BLaER1 (cell line): ENCODE results near the gene OTUB2.

Experiments used
- H3K27ac ChIP-seq: shearing (Covaris generic); formaldehyde crosslinking; 2 replicates; pipeline ENCODE4 v1.8.1; 2022
- H3K27me3 ChIP-seq: shearing (Covaris generic); formaldehyde crosslinking; 2 replicates; pipeline ENCODE4 v1.8.1; 2022
- H3K36me3 ChIP-seq: shearing (Covaris generic); formaldehyde crosslinking; 2 replicates; pipeline ENCODE4 v1.8.1; 2022
- H3K4me1 ChIP-seq: shearing (Covaris generic); formaldehyde crosslinking; 2 replicates; pipeline ENCODE4 v1.8.1; 2022
- H3K4me2 ChIP-seq: shearing (Covaris generic); formaldehyde crosslinking; 2 replicates; pipeline ENCODE4 v1.8.1; 2022
- H3K4me3 ChIP-seq: shearing (Covaris generic); formaldehyde crosslinking; 2 replicates; pipeline ENCODE4 v1.8.1; 2022
- H3K9ac ChIP-seq: shearing (Covaris generic); formaldehyde crosslinking; 2 replicates; pipeline ENCODE4 v1.8.1; 2022
- H3K9me3 ChIP-seq: shearing (Covaris generic); formaldehyde crosslinking; 2 replicates; pipeline ENCODE4 v1.8.1; 2022
- H4K20me1 ChIP-seq: shearing (Covaris generic); formaldehyde crosslinking; 2 replicates; pipeline ENCODE4 v1.8.1; 2022
- Cebpa-rat ChIP-seq: shearing (Covaris generic); IDR thresholded peaks from 2 replicates; pipeline ENCODE4 v1.8.1; 2022

The OTUB2 gene

DNA sequence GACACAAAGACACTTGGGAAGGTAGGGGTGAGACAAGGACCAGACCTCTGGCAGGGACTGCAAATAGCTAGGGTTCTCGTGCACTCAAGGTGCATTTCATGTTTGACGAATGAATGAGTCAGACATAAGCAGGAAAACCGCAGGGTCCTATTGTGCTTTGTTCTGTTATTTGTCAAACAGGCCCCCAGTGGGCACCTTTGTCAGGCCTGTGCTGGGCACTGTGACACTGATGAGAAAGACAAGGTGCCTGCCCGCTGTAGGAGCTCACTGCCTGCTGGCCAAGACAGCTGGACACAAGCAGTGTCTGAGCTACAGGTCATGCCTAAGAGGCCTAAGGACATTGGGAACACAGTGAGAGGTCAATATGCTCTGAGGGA, 2.3 kb downstream of the OTUB2 start:
- Histone ChIP-seq H3K36me3 (no peaks in the 10 kb centered on the region), H3K4me3 (no peak overlapping the region), H3K9ac (no peak overlapping the region), H3K27me3 (no peaks in the 10 kb centered on the region), H3K27ac (no peak overlapping the region), H4K20me1 (no peaks in the 10 kb centered on the region), H3K9me3 (no peaks in the 10 kb centered on the region), H3K4me2 (peak overlapping the region; percentile 79), H3K4me1 (peaks cover 28% of the 10 kb centered on the region)
- no peak for TF ChIP-seq Cebpa-rat

DNA sequence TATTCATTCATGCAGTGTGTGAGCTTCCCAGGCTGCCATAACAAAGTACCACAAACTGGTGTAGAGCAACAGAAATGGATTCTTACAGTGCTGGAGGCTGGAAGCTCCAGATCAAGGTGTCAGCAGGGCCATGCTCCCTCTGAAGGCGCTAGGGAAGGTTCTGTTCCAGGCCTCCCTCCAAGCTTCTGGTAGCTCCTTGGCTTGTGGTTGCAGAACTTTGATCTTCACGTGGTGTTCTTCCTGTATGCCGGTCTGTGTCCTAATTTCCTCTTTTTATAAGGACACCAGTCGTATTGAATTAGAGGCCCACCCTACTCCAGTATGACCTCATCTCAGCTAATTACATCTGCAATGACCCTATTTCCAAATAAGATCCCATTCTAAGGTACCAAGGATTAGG, 3.1 kb downstream of the OTUB2 start:
- peaks cover 28% of the 10 kb centered on the region for H3K4me1 ChIP-seq
- H3K4me3 ChIP-seq: no peak overlapping the region
- H3K4me2 ChIP-seq: peak overlapping the region; percentile 79
- no peaks in the 10 kb centered on the region for H4K20me1 ChIP-seq
- H3K9ac ChIP-seq: no peak overlapping the region
- no peaks in the 10 kb centered on the region for H3K27me3 ChIP-seq
- no peaks in the 10 kb centered on the region for H3K9me3 ChIP-seq
- no peak for TF ChIP-seq Cebpa-rat
- H3K36me3 ChIP-seq: no peaks in the 10 kb centered on the region
- no peak overlapping the region for H3K27ac ChIP-seq

DNA sequence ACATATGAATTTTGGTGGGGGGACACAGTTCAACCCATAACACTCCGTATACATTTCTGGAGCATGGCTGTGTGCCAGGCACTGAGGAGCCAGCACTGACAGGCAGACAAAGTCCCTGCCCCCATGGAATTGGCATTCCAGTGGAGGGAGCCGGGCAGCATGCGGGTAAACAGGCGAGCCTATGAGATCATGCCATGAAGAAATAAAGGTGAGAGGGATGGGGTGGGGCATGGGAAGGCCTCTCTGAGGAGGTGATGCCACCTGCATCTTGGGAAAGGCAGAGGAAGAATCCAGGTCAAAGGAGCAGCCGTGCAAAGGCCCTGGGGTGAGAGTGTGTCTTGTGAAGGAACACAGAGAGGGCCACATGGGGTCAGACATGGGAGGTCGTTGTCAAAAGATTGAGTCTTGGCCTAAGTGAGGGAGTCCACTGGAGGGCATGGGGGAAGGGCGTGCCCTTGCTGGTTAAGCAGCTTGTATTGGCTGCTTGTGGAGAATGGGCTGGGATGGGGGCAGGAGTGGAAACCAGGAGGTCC, 3.6 kb downstream of the OTUB2 start:
- Histone ChIP-seq H4K20me1 (no peaks in the 10 kb centered on the region), H3K36me3 (0 out of 2 replicates have a peak, but pooled peaks cover 3% of the 10 kb centered on the region), H3K27me3 (no peaks in the 10 kb centered on the region), H3K4me1 (peaks cover 28% of the 10 kb centered on the region), H3K4me3 (no peak overlapping the region), H3K9ac (no peak overlapping the region), H3K27ac (no peak overlapping the region), H3K9me3 (peaks cover 3% of the 10 kb centered on the region; the same call in 1 of the 2 replicates), H3K4me2 (peak overlapping the region; percentile 79; the same call in 1 of the 2 replicates)
- TF ChIP-seq Cebpa-rat: no peak

DNA sequence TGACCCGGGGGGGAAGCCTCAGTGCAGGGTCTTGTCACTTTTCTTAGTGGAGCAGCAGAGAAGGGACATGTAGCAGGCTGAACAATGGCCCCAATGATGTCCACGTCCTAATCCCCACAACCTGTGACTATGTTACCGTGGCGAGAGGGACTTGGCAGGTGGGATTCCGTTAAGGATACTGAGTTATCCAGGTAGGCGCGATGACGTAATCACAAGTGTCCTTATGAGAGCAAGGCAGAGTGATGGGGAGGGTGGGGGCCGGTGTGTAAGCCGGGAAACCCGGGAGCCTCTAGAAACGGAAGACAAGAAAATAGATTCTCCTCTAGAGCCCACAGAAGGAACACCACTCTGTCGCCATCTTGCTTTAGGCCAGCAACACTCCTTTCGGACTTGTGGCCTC, 4.4 kb downstream of the OTUB2 start:
- Histone ChIP-seq H3K27ac (no peak overlapping the region), H3K4me2 (no peak overlapping the region), H3K36me3 (0 out of 2 replicates have a peak, but pooled peaks cover 3% of the 10 kb centered on the region), H4K20me1 (no peaks in the 10 kb centered on the region), H3K4me1 (peaks cover 28% of the 10 kb centered on the region), H3K27me3 (no peaks in the 10 kb centered on the region), H3K4me3 (no peak overlapping the region), H3K9me3 (peaks cover 5% of the 10 kb centered on the region; the same call in 1 of the 2 replicates), H3K9ac (no peak overlapping the region)
- TF ChIP-seq Cebpa-rat: no peak

DNA sequence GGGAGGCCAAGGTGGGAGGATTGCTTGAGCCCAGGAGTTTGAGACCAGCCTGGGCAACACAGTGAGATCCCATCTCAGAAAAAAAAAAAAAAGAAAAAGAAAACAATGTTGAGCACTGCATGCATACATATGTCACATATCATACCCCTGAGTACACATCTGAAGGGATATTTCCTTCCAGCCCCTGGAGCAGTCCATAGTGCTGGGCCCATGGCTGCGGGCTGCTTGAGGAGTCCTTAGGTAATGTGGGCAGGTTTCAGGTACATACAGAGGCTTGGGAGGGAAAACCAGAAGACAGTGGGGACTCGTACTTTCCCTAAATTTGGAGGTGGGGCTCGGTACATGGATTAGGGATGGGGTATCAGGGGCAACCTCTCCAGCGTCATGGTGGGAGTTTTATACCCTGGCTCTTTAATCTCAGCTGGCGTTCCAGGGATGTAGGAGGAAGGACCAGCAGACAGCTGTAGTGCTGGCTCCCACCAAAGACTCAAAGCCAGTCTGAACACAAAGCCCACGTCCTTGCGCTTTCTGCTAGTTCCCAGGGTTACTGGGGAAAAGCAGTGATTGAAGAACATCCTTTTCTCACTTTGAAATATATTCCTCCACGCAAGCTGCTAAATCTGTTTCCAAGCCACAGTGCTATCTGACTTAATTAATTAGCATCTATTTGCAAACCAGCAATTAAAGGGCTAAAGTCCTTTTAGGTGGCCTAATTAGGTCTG, 5.2 kb downstream of the OTUB2 start:
- no peak overlapping the region for H3K27ac ChIP-seq
- H3K4me2 ChIP-seq: no peak overlapping the region
- peaks cover 28% of the 10 kb centered on the region for H3K4me1 ChIP-seq
- TF ChIP-seq Cebpa-rat: no peak
- H4K20me1 ChIP-seq: no peaks in the 10 kb centered on the region
- H3K4me3 ChIP-seq: no peak overlapping the region
- H3K27me3 ChIP-seq: no peaks in the 10 kb centered on the region
- no peak overlapping the region for H3K9ac ChIP-seq
- peaks cover 5% of the 10 kb centered on the region; the same call in 1 of the 2 replicates for H3K9me3 ChIP-seq
- 0 out of 2 replicates have a peak, but pooled peaks cover 3% of the 10 kb centered on the region for H3K36me3 ChIP-seq

DNA sequence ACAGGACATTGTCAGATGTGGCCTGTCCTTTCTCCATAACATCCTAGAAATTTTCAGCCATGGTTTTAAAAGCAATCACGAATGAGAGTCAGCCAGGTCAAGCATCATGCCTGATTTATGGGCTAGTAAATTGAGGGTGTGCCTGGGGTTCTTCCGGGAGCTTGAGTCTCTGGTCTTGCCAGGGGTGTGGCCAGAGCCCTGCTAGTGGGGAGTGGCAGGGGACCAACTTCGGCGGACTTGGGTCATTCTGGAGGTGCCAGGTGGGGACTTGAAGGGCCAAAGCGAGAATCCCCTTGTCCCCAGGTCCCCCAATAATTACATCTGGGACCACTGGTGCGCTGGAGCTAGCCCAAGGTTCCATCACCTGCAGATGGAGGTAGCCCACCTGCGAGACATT, 5.7 kb downstream of the OTUB2 start:
- TF ChIP-seq Cebpa-rat: no peak
- H3K27me3 ChIP-seq: no peaks in the 10 kb centered on the region
- 0 out of 2 replicates have a peak, but pooled peaks cover 3% of the 10 kb centered on the region for H3K36me3 ChIP-seq
- H3K4me1 ChIP-seq: peaks cover 27% of the 10 kb centered on the region
- H3K4me3 ChIP-seq: no peak overlapping the region
- no peak overlapping the region for H3K9ac ChIP-seq
- peaks cover 5% of the 10 kb centered on the region; the same call in 1 of the 2 replicates for H3K9me3 ChIP-seq
- no peaks in the 10 kb centered on the region for H4K20me1 ChIP-seq
- H3K27ac ChIP-seq: no peak overlapping the region
- no peak overlapping the region for H3K4me2 ChIP-seq

DNA sequence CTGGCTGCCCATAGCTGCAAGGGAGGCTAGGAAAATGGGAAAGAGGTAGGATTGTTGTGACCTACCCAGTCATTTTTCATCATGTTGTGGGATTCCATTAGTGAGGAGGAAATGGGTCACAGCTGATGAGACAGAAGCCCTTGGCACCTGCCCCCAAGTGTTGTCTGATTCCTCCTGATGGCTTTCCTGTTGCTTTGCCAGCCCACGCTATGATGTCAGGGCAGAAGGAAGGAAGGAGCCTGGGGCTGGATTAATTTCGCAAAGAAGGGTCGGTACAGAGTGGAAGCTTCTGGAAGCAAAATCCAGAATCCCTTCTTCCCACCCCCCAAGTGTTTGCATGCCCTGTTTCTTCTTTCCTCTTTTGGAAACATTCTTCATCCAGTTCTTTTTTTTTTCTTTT, 8.7 kb downstream of the OTUB2 start:
- Histone ChIP-seq H3K4me1 (no peaks in the 10 kb centered on the region), H4K20me1 (no peaks in the 10 kb centered on the region), H3K27ac (no peak overlapping the region), H3K9me3 (peaks cover 5% of the 10 kb centered on the region; the same call in 1 of the 2 replicates), H3K27me3 (no peaks in the 10 kb centered on the region), H3K36me3 (0 out of 2 replicates have a peak, but pooled peaks cover 3% of the 10 kb centered on the region), H3K4me2 (no peak overlapping the region), H3K4me3 (no peak overlapping the region), H3K9ac (no peak overlapping the region)
- no peak for TF ChIP-seq Cebpa-rat

DNA sequence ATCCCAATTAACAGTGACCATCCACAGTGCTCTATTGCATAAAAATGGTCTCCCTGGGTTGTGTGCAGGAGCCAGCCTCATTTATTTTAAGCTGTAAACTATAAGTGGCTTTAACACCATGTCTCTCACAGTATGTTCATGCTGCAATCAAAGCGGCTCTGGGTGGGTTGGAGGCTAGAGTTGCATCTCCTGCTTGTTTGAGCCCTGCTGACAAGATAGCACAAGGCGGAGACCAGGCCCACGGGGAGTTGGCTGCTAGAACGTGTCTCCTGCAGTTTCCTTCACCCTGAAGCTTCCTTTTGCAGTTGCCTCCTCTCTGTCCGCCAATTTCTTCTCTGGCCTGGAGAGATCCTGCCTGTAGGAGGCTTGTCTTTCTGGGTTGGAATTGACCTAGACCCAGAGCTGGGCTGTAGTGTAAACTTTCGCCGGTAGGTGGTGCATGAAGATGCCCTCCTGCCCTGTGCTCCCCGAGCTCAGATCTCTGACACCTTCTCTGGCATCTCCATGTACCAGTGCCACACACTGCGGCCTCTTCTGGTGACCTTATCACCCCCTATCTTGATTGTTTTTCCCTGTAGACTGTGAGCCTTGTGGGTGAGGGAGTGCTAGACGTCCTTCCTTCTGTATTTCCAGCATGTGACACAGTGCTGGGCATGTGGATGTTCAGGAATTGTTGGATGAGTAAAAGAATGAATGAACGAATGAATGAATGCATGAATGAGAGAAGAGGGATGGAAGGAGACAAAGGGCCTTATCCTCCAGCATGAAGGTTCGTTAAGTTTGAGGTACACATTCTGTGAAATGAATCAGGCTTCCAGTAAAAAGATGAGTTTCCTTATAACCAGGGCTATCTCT, 10.4 kb downstream of the OTUB2 start:
- no peaks in the 10 kb centered on the region for H3K27me3 ChIP-seq
- no peak overlapping the region for H3K9ac ChIP-seq
- no peaks in the 10 kb centered on the region for H4K20me1 ChIP-seq
- peaks cover 5% of the 10 kb centered on the region; the same call in 1 of the 2 replicates for H3K9me3 ChIP-seq
- no peaks in the 10 kb centered on the region for H3K4me1 ChIP-seq
- TF ChIP-seq Cebpa-rat: no peak
- no peak overlapping the region for H3K4me2 ChIP-seq
- H3K36me3 ChIP-seq: 0 out of 2 replicates have a peak, but pooled peaks cover 3% of the 10 kb centered on the region
- no peak overlapping the region for H3K4me3 ChIP-seq
- H3K27ac ChIP-seq: no peak overlapping the region

DNA sequence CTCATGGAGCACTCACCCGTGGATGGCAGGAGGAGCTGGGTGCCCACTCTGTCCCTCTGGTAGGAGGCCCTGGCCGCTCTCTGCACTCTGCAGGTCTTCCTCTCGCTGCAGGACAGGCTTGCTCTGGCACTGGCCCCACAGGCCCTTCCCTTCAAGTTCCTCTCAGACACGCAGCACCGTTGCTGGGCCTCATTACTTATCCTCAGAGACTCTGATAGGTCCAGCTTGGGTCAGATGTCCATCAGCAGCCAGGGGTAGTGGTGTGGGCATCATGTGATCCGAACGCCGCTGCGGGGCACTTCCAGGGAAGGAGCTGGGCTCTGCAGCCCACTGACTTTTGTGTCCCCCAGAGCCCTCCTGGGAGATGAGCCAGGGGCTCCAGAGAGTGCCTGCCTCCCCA, 11.8 kb downstream of the OTUB2 start:
- H3K4me2 ChIP-seq: no peak overlapping the region
- H4K20me1 ChIP-seq: no peaks in the 10 kb centered on the region
- no peak overlapping the region for H3K27ac ChIP-seq
- H3K36me3 ChIP-seq: peaks cover 4% of the 10 kb centered on the region; the same call in 1 of the 2 replicates
- peaks cover 5% of the 10 kb centered on the region; the same call in 1 of the 2 replicates for H3K9me3 ChIP-seq
- TF ChIP-seq Cebpa-rat: no peak
- H3K27me3 ChIP-seq: no peaks in the 10 kb centered on the region
- no peak overlapping the region for H3K9ac ChIP-seq
- H3K4me1 ChIP-seq: no peaks in the 10 kb centered on the region
- no peak overlapping the region for H3K4me3 ChIP-seq
